ENCODE results near the gene RBKS.

- no peak for TF ChIP-seq CTCF (IDR thresholded peaks at IDR 0.05; ENCODE audit: low read depth, low read length)
- no peak for TF ChIP-seq EZH2phosphoT487 (IDR thresholded peaks at IDR 0.05; ENCODE audit: low read depth)
These were observed 17.1 kb downstream of the RBKS start for GRCh38 chr2:27873091-27873490.
